ENCODE results near the gene SFMBT2.

DNA sequence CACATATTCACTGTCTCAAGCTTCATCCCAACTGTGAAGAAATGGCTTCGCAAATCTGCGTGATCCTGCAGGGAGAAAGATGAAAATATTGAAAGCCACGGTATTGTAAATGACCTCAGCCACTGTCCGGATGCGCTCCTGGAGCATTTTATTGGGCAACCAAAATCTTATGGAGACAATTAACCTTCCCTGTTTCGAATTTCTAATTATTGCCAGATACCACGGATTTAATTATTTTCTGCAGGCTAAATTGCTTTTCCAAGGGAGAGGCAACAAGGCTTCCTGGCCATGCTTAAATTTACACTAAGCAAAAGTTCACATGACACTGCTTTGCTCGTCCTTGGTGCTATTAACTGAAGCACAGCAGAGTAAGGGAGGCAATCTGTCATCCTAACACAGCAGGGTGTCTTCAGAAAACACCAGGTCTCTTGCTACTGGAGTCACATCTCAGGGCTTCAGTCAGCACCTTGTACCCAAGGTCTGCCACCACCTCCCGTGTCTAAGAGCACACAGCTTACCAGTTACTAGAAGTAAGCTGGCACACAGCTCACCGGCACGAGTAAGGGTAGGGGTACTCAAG lies 162.2 kb downstream of the SFMBT2 start:
- TF ChIP-seq, protein P1, sequence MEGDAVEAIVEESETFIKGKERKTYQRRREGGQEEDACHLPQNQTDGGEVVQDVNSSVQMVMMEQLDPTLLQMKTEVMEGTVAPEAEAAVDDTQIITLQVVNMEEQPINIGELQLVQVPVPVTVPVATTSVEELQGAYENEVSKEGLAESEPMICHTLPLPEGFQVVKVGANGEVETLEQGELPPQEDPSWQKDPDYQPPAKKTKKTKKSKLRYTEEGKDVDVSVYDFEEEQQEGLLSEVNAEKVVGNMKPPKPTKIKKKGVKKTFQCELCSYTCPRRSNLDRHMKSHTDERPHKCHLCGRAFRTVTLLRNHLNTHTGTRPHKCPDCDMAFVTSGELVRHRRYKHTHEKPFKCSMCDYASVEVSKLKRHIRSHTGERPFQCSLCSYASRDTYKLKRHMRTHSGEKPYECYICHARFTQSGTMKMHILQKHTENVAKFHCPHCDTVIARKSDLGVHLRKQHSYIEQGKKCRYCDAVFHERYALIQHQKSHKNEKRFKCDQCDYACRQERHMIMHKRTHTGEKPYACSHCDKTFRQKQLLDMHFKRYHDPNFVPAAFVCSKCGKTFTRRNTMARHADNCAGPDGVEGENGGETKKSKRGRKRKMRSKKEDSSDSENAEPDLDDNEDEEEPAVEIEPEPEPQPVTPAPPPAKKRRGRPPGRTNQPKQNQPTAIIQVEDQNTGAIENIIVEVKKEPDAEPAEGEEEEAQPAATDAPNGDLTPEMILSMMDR (IDR thresholded peaks at IDR 0.05; ENCODE audit: low read depth, low read length), result no peak
- no peak for TF ChIP-seq EZH2phosphoT487 (IDR thresholded peaks at IDR 0.05; ENCODE audit: low read depth)
